Fibroblast of skin of back (primary cell): ENCODE measurements around the gene GARNL3.

Source experiments
- DNase-seq: peaks from one replicate; pipeline ENCODE4 v3.0.0-alpha.2; 2013

GARNL3 gene

DNA sequence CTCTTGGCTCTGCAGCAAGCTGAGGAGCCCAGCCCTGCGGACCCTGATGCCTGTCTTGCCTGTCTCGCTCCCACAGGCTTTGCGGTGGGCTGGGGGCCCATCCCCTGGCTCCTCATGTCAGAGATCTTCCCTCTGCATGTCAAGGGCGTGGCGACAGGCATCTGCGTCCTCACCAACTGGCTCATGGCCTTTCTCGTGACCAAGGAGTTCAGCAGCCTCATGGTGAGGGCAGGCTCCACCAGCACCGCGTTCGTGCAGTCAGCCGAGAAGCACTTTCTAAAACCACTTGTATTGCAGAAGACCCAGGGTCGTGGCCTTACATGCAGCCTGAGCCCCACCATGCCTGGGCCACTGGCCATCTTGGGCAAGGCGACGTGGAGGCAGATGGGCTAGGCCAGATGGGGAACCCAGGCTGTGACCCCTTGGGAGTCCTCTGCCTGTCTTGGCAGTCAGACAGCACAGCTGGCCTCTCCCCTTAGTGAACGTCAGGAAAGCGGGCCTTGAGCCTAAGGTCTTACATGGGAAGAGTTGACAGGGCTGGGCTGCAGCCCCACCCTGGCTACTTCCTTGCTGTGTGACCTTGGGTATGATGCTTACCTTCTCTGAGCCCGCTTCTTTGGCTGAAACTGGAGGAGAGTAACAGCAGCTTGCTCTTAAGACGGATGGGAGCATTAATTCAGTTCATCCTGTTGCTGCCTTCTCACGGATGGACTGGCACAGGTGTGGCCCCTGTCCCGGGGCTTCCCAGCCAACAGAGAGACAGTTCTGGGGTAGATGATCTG lies 141.0 kb downstream of the GARNL3 start:
- no peak for DNase-seq

DNA sequence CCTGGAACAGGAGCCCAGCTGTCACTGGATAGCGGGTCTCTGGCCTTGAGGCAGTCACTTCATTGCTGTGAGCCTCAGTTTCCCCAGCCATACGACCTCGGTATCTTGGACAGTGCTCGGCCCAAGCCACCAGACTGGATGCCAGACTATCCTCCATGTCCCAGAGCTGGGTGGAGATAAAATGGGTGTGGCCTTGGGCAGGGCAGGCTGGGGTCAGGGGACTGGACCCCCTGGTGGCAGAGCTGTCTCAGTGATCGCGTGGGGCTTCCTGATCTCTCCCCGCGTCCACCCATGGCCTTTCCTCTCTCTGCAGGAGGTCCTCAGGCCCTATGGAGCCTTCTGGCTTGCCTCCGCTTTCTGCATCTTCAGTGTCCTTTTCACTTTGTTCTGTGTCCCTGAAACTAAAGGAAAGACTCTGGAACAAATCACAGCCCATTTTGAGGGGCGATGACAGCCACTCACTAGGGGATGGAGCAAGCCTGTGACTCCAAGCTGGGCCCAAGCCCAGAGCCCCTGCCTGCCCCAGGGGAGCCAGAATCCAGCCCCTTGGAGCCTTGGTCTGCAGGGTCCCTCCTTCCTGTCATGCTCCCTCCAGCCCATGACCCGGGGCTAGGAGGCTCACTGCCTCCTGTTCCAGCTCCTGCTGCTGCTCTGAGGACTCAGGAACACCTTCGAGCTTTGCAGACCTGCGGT lies 142.4 kb downstream of the GARNL3 start:
- no peak for DNase-seq

DNA sequence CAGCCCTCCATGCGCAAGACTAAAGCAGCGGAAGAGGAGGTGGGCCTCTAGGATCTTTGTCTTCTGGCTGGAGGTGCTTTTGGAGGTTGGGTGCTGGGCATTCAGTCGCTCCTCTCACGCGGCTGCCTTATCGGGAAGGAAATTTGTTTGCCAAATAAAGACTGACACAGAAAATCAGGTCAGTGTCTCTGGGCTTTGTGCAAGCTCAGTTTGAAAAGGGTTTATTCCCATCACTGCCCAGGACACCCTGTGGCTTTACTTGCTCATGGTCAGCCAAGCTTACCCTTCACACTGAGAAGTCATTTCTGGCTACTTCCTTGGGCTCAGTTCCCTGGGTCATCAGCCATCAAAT lies 142.9 kb downstream of the GARNL3 start:
- DNase-seq, result no peak

DNA sequence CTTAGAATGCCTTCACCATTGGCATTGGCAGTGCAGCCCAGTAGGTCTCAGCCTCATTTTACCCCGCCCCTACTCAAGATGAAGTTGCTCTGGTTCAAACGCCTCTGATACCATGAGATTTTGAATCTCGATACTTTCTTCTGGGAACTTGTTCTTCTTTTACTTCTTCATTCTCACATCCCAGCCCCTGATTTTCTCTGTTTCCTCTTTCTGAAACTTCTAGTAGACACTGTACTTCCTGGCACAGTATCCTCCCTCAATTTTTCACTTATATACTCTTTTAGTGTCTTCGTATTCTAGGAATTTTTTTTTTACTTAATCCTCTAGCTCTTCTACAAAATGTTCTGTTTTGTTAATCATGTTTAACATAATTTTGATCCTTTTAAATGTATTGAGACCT lies 146.5 kb downstream of the GARNL3 start:
- no peak for DNase-seq

DNA sequence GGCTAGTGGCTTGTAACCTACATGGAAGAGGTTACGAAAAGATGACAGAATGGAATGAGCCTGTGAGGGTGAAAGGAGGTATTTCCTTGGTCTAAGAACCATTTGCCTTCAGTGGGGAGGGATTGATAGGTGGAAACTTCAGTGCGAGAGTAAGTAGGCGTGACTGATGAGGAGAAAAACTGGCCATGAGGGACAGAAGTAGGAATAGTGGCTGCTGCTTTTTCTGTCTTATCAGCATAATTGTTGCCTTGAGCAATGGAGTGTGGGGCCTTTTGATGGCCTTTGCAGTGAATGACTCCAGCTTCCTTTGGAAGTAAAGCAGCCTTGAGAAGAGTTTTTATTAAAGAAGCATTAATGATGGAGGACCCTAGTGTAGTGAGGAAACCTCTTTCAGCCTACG lies 150.6 kb downstream of the GARNL3 start:
- no peak for DNase-seq

DNA sequence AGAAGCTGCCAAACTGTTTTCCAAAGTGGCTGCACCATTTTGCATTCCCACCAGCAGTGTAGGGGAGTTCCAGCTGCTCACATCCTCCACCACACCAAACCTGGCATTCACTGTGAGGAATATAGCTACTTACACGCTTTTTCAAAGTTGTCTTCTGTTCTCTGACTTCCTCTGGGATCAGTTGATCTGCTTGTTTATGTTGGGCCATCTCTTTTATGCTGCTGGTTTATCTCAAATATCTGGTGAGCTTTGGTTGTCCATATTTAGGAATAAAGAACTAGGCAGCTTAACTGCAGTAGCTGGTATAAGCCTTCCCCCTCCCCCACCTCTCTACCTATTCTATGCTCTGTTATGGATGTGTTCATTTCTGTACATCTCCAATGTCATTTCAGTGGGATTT lies 151.1 kb downstream of the GARNL3 start:
- DNase-seq, result no peak

DNA sequence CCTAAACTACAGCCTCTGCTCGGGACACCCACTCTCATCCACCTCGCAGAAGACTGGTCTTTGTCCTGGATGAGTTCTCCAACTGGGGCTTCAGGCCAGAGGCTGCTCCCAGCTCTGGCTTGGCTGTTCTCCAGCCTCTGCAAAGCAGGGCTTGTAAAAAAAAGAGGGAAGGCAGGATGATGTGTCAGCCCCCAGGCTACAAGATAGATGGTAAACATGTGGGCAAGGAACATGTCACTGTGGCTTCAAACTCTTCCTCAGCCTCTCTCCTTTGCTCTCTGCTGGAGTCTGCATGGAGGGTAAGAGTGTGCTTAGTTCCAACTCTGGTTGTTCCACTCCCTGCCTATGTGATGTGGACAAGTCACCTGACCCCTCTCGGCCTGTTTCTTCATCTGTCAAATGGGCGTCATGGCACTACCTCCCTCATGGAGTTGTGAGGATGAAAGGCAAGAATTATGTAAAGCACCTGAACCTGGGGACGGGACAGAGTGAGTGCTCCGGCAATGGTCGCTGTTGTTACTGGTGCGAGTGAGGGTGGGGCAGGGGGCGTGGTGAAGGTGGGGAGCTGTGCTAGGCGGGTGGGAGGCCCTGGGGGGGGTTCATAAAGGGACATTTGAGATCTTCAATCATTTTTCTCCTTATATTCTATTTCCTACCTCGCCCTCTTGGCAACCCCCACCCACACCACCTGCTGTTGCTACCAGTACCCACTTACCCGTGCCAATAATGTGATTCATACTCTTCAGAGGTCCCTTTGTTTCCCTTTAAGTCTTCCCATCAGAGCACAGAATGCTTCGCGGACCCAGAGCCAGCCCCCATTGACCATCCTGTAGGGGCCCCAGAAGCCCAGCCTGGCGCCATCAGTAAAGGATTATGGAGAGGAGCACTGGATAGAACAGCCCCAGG lies 152.8 kb downstream of the GARNL3 start:
- peak; percentile 45 for DNase-seq

DNA sequence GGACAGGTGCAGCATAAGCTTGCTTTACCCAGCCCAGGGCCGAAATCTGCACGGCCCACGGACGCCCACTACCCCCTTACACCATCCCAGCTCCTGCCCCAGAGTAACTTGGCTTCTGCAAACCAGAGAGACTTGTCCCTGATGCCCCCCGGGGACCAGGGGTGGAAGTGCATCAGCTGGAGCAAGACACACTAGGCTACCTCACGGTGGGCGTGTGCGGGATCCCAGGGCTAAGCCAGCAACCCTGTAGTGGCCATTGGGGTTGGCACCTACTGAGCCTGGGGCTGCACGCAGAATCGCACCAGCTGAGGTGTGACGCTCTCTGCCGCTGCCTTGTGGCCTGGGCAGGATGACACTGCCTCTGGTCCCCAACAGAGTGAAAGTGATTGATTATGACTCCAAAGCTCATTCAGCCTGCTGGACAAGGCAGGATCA lies 153.5 kb downstream of the GARNL3 start:
- no peak for DNase-seq

DNA sequence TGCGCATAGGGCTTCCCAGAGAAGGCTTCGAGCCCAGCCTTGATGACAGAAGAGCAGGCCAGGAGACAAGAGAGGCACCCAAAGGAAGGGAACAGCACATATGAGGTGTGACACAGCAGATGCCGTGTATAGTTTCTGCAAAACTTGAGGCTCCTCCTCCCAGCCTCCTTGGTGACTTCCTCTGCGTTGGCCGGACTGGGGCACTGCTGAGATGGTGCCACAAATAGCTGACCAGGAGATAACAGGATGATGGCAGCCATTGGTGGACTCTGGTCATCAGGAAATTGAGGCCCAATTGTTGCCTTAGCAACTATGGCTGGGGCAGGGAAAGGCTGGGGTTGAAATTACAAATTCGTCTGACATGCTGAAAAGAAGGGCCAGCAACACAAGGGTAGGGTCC lies 154.8 kb downstream of the GARNL3 start:
- DNase-seq, result no peak

DNA sequence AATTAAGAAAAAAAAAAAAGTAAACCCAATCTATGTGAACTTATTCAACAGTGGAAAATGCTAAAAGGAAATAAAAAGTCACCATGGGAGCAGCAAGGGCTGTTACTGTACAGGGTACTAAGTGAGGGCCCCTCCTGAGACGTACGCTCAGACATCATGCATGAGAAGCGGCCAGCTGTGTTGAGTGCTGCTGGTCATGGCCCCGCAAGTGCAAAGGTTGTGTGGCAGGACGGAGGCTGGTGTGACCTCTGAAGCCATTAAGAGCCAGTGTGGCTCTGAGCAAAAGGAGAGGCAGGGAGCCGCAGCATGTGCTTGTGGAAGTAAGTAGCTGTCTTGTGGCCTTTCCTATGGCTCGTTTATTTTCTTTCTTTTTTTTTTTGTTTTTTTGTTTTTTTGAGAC lies 156.5 kb downstream of the GARNL3 start:
- no peak for DNase-seq

DNA sequence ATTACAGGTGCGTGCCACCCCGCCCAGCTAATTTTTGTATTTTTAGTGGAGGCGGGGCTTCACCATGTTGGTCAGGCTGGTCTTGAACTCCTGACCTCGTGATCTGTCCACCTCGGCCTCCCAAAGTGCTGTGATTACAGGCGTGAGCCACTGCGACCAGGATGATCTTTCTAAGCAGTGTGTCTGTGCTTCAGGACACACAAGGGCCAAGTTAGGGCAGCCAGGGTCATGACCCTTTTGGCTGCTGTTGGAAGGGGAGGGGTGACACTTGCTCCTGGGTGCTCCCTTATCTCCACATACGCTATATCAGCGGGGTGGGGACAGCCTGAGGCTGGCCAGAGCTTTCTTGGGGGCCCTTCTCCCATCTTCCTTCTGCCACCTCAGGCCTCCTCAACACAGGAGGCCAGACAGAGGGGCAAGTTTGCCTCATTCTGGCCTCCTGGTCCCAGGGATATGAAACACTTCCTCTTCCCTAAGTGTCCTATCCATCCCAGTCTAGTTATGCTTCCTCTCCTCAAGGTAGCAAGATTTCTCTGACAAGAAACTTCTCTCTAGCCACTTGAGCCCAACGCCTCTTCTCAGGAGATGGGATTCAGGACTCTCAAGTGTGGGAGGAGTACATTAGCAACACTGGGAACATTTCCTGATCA lies 157.7 kb downstream of the GARNL3 start:
- no peak for DNase-seq

DNA sequence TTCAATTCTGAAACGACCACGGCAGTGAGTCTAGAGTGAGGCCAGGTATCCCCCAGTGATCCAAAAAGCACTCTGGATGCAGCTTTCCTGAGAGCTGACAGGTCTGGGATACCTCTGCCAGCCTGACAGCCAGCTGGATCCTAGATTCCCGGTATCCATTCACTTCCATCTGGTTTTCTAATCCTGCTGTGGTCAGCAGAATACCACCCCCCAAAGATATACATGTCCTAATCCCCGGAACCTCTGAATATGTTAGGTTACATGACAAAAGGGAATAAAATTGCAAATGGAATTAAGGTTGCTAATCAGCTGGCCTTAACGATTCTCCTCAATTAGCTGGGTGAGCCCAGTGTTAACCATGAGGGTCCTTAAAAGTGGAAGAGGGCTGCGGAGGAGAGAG lies 158.2 kb downstream of the GARNL3 start:
- DNase-seq, result no peak

DNA sequence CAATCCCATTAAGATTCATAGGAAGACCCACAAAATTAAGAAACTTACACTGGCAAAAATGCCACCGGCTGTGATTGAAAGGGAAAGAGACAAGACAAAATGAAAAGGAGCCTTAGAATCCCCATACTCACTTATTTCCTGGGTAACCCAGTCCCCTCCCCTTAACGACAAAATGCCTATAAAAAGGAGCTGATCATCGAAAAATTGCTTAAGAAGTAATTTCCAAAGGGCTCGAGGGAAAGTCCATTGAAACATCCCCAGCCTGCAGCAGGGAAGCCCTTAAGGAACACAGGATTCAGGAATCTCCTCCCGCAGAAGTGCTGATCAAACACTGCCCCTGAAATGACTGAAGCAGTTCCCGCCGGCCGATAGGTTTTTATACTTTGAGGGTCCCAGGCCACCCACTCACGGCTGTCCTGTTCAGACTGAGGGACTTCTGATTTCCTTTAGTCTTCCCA lies 158.9 kb downstream of the GARNL3 start:
- DNase-seq, result no peak

DNA sequence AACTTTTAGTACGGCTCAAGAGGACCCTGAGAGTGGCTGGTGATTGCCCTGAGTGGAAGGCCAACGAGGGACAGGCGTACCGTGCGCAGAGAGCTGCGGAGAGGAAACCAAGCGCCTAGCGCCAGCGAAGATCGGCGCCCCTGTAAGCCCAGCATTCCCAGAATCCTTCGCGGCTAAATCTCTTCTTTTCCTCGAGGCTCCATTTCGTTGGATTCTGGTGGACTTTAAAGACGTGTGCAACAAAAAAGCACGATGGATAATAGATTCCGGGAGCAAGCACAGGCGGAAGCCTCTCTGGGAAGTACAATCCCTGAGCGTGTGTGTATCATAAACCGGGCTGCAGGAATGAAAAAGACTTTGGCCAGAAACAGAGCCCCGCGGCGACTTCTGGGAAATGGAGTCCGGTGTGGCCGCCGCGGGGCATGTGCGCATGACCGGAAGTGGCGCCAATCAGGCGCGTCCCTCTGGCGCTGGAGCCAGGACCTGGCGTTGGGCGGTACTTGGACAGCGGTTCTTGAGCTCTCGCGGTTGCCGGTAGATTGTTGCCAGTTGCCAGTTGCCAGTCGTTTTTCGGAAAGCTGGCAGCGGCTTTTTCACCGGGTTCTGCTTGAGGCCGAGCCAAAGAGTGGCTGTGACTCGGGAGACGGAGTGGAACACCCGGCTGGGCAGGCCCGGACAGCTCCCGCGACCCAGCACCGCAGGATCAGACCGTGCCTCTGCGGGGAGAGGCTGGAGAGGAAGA lies 159.5 kb downstream of the GARNL3 start, which contains the start of gene ZNF79:
ZNF79 (plus strand) TSS at position 449 of the 742 bp plus-strand sequence. CDS start 406 bp downstream, outside the sequence.
- DNase-seq, result peak; percentile 90

DNA sequence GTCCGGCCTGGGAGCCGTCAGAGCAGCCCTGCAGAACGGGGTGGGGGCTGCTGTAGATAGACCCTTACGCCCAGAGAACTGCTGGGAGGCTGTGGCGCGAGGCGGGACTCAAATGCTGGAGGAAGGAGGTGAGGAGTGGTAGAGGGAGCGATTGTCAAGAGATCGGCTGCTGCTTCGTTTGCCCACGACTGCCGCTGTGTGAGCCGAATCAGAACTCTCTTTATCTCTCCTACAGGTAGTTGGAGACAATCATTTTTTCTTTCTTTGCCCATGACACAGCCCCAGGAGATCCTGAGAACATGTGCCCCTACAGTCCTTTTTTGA lies 160.1 kb downstream of the GARNL3 start:
- no peak for DNase-seq

DNA sequence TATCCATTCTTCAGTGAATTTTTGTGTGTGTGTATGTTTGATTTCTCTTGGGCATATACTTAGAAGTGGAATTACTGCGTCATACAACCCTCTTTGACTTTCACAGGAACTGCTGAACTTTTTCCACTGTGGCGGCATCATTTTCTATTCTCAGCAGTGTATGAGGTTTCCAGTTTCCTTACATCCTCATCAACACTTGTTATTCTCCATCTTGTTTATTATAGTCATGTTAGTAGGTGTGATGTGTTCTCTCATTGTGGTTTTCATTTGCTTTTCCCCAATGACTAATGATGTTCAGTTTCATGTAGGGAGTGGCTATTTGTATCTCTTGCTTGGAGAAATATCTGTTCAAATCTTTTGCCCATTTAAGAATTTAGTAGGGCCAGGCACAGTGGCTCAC lies 162.2 kb downstream of the GARNL3 start:
- no peak for DNase-seq

DNA sequence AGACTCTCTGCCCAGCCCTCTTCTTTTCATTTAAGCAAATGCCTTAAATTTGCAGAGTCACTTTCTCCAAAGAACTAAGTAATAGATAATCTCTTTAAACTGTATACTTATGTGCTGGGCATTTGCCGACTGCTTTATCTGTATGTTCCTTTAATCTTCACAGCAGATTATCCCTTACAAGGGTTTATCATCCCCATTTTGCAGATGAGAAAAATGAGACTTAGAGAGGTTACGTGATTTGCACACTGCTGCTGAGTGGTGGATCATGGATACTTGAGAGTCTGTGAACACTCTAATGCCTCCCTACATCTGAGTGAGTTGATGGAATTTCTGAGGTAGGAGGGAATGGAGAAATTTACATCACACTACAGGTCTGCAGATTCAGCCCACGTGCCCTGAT lies 163.8 kb downstream of the GARNL3 start:
- no peak for DNase-seq

DNA sequence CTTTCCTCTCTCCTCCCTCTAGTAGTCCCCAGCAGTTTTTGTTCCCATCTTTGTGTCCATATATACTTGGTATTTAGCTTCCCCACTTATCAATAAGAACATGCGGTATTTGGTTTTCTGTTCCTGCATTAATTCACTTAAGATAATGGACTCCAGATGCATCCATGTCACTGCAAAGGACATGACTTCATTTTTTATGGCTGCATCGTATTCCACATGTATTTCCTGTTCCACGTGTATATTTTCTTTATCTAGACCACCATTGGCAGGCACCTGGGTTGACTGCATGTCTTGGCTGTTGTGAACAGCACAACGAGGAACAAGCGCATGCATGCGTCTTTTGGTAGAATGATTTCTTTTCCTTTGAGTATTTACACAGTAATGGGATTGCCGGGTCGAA lies 165.8 kb downstream of the GARNL3 start:
- DNase-seq, result no peak

DNA sequence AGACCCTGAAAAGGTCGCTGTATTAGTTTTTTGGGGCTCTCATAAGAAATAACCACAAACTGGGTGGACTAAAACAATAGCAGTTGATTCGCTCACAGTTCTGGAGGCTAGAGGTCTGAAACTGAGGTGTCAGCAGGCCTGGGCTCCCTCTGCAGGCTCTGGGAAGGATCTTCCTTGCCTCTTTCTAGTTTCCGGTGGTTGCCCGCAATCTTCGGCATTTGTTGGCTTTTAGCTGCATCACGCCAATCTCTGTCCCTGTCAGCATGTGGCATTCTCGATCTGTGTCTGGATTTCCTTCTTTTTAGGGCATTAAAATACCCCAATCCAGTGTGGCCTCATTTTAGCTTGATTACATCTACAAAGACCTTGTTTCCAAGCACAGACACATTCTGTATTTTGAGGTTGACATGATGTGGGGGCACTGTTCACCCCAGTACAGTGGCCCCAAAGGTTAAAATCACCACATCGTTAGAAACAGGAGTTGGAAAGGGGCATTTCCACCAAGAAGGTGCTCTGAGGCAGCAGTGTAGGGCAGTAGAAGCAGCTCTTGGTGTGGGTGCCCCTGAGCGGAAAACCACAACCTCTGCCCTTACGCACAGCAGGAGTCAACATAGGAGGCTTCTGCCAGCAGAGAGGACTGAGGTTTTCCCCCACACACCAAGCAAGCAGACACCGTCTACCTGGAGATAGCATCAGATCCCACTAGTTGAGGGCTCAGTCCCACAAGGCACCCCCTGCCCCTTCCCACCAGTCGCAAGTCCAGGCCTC lies 173.1 kb downstream of the GARNL3 start:
- DNase-seq, result no peak

DNA sequence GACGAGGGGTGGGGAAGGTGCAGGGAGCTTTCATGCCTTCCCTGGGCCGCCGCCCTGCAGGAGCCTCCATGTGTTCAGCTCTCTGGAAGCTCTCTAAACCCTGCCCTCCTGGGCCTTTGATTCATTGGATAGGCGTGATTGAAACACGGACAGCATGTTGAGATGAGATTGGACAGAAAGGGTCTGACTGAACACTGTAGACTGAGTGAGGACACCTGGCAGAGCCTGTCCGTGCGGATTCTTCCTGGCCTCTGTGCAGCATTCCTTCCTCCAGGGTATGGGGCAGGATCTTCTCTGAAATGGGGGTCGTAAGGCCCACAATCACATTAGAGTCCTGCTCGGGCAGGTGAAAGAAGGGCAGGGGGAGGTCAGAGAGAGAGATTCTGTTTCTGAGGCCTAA lies 173.8 kb downstream of the GARNL3 start:
- DNase-seq, result no peak
